Measurements from ENCODE around the gene PLD2.
A peak's percentile ranks its signal among the peaks of the same experiment; 100 is the strongest.

The PLD2 gene, protein sequence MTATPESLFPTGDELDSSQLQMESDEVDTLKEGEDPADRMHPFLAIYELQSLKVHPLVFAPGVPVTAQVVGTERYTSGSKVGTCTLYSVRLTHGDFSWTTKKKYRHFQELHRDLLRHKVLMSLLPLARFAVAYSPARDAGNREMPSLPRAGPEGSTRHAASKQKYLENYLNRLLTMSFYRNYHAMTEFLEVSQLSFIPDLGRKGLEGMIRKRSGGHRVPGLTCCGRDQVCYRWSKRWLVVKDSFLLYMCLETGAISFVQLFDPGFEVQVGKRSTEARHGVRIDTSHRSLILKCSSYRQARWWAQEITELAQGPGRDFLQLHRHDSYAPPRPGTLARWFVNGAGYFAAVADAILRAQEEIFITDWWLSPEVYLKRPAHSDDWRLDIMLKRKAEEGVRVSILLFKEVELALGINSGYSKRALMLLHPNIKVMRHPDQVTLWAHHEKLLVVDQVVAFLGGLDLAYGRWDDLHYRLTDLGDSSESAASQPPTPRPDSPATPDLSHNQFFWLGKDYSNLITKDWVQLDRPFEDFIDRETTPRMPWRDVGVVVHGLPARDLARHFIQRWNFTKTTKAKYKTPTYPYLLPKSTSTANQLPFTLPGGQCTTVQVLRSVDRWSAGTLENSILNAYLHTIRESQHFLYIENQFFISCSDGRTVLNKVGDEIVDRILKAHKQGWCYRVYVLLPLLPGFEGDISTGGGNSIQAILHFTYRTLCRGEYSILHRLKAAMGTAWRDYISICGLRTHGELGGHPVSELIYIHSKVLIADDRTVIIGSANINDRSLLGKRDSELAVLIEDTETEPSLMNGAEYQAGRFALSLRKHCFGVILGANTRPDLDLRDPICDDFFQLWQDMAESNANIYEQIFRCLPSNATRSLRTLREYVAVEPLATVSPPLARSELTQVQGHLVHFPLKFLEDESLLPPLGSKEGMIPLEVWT

DNA sequence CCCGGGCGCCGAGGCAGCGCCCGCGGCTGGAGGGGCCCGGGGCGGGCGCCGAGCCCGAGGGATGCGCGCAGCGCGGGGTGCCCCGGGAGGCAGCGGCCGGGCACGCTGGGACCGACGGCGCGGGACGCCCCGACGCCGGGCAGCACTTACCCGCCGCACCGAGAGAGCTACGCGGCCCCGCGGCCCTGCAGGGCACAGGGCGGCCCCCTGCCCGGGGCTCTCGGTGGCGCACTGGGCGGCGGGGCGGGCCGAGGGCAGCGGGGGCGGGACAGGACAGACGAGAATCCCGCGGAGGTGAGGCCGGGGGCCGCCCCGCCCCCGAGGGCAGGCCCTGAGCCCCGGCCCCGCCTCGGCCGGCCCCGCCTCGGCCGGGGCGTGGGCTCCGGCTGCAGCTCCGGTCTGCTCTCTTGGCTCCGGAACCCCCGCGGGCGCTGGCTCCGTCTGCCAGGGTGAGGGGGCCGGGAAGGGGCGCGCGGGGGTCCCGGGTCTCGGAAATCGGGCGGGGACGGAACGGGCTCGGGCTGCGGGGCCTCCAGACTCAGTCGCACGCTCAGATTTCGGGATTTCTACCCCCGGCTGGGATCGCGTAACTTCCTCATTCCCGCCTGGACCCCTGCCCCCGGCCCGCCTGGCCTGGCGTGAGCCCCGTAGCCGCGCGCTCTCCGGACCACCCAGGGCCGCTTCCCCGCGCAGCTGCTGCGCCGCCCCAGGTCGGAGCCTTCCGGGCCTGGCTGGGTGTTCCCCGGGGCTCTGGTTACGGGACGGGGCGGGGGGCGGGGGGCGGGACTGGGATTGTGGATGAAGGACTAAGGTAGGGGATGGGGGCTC, at the start of gene PLD2:
PLD2 (plus strand) TSS at position 376 of the 828 bp plus-strand sequence. CDS start 621 bp downstream, outside the sequence.
- DNase-seq (ENCODE audit: low spot score) (peak; percentile 95), FAIRE-seq (no peak)

DNA sequence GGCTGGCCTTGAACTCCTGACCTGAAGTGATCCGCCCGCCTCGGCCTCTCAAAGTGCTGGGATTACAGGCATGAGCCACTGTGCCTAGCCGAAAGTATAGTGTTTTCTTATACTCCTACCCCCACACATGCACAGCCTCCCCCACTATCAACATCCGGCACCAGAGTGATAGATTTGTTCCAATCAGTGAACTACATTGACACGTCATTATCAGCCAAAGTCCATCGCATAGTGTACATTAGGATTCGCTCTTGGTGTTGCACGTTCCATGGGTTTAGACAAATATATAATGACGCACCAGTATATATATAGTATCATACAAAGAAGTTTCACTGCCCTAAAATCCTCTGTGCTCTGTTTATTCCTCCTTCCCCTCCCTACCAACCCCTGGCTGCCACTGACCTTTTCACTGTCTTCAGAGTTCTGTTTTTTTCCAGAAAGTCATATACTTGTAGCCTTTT, 47.1 kb upstream of the PLD2 start:
- DNase-seq (ENCODE audit: low spot score) = no peak
- no peak for FAIRE-seq

DNA sequence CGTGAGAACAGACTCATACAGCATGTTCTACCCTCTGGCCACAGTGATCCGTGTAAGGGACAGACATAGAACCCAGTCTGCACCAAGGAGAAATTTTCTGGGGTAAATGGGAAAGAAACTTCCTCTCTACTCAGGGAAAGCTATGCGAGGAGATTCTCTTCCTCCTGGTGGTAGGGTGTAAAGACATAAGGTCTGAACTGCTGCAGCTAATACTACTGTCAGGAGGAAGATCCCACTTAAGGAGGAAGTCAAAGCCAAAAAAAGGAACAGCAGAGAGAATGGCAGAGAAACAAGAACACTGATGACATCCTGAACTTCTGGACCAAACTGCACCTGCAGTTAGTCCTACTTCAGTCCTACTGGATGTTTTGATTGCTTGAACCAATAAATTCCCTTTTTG, 42.4 kb upstream of the PLD2 start:
- FAIRE-seq = no peak
- no peak for DNase-seq (ENCODE audit: low spot score)

DNA sequence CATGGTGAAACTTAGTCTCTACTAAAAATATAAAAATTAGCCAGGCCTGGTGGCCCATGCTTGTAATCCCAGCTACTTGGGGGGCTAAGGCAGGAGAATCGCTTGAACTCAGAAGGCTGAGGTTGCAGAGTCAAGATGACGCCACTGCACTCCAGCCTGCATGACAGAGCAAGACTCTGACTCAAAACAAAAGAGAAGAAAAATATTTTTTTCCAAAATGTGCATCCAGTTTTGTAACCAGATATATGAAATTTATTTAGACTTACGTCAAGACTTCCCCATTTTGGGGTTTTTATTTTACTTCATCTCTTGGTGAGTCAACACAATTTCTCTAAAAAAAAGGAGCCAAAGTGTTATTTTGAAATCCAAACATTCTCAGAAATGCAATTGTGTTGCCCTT, 40.8 kb upstream of the PLD2 start:
- FAIRE-seq (no peak), DNase-seq (ENCODE audit: low spot score) (no peak)

DNA sequence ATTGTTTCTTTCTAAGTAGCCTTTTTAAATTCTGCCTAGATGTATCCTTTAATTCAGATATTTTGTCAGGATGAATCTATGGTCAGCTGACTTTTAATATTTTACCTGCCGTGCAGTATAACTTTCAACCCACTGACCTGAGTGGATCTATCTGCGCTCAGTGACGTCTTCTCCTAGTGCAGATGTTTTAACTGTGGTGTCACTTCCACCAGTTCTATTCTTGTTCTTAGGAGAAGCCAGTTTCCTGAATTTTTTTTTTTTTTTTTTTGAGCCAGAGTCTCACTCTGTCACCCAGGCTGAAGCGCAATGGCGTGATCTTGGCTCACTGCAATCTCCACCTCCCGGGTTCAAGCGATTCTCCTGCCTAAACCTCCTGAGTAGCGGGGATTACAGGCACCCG, 40.2 kb upstream of the PLD2 start:
- DNase-seq (ENCODE audit: low spot score) (no peak), FAIRE-seq (no peak)

DNA sequence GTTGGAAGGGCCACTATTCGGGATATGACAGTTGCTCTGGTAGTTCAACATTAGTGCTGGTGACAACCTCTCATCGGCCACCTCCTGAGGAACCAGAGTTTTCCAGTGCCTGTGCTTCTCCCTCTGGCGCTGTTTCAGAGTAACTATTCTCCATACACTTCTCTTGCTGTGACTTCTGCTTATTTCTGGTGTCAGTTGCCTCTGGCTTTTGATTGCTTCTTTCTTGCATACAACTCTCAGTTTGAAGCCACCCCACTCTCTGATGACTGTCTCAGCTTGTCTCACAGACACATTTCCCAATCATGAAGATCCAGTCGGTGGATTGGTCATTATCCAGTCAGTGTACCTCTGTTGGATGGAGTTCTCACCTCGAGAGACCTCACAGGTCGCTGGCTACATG, 38.7 kb upstream of the PLD2 start:
- FAIRE-seq (no peak), DNase-seq (ENCODE audit: low spot score) (no peak)

DNA sequence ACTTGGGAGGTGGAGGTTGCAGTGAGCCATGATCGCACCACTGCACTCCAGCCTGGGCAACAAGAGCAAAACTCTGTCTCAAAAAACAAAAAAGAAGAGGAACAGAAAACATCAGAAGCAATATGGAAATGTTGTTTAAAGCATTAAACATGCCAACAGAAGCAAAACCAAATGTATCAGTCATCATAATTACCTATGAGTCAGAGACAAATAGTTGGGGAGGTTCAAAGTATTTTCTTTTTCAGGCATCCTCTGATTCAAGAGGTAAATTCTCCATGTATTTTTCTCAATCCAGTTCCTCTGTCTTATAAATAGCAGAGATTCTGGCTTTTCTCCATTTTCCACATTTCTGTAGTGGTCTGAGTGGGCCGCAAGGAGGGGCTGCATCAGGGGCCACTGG, 37.3 kb upstream of the PLD2 start:
- FAIRE-seq (no peak), DNase-seq (ENCODE audit: low spot score) (no peak)

DNA sequence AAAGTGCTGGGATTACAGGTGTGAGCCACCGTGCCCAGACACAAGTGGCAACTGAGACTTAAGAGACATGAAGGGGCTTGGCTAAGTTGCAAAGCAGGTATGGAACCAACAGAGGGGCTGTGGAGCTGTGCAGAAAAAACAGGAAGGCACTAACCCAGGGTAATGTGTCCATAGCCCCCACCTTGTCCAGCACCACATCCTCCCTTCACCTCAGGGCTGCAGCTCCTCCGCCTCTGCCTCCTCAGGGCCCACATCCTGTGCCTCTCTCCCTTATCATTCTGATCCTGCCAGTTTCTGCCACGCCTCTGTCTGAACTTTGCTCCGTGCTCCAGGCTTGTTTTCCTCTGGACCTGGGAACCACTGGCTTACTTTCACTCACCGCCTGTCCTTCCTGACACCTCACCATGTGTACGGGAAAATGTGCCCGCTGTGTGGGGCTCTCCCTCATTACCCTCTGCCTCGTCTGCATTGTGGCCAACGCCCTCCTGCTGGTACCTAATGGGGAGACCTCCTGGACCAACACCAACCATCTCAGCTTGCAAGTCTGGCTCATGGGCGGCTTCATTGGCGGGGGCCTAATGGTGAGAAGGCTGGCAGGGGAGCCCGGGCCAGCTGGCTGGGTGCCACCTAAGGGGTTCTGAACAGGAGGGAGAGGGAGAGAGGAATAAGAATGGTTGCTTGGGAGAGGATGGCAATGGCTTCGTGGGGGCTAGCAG, 35.3 kb upstream of the PLD2 start, which contains the start of gene TM4SF5:
TM4SF5 (plus strand) TSS at position 368 of the 716 bp plus-strand sequence; CDS start at position 405, 37 bp downstream.
- DNase-seq (ENCODE audit: low spot score) = no peak
- no peak for FAIRE-seq

DNA sequence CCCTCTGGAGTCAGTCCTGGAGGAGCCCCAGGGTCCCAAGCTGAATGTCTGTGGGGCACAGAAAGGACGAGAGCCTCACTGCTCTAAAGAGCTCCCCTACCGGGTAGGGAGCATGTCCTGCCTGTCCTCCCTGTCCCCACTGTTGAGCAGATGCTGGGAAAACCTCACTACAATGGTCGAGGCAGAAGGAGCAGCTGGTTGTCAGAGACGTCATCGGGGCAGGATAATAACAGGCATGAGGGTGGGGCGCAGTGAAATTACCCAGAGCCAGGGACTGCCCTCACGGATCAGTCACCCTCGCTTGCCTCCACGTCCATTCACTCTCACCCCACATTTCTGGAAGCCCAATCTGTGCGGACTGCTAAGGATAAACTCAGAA, 34.7 kb upstream of the PLD2 start:
- DNase-seq (ENCODE audit: low spot score) (no peak), FAIRE-seq (no peak)

DNA sequence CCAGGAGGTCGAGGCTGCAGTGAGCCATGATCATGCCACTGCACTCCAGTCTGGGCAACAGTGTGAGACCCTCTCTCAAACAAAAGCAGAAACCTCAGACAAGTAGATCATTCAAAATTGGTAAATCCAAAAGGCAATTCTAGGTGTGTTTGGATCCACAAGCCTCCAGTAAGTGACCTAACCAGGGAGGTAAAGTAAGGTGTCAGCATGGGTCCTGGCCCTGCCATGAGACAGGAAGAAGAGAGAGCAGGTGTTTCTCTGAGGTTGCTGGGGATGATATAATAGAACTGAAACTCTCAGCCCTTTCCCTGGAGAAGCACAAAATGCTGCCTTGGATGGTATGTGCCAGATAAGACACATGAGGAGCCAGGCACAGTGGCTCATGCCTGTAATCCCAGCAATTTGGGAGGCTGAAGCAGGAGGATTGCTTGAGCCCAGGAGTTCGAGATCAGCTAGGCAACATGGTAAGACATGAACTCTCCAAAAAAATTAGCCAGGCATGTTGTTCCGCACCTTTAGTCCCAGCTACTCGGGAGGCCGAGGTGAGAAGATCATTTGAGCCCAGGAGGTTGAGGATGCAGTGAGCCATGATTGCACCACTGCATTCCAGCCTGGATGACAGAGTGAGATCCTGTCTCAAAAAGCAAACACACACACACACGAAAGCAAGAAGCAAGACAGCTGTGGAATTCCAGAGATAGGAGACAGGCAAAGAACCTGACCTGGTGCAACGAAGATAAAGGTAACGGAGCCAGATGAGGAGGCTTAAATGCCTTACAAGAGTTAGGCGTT, 28.8 kb upstream of the PLD2 start:
- FAIRE-seq (no peak), DNase-seq (ENCODE audit: low spot score) (no peak)

DNA sequence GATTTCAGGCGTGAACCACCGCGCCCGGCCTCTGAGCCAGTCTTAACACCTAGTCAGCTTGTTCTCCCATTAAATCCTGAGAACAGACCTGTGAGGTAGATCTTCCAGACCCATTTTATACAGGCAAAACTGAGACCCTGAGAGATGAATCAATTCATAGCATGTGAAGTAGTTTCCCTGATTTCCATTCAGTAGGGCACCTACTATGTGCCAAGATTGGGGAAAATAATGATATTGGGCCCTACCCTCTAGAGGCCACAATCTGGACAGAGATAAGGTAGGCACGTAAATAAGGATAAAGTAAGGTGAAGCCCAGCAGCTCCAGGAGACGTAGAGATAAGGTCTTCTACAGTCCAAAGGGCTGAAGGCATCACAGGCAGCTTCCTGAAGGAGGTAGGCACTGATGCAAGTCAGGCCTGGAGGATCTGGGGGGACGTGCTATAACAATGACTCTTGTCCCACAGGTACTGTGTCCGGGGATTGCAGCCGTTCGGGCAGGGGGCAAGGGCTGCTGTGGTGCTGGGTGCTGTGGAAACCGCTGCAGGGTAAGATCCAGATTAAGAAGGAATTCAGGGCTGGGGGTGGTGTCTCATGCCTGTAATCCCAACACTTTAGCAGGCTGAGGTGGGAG, 26.5 kb upstream of the PLD2 start:
- FAIRE-seq = no peak

DNA sequence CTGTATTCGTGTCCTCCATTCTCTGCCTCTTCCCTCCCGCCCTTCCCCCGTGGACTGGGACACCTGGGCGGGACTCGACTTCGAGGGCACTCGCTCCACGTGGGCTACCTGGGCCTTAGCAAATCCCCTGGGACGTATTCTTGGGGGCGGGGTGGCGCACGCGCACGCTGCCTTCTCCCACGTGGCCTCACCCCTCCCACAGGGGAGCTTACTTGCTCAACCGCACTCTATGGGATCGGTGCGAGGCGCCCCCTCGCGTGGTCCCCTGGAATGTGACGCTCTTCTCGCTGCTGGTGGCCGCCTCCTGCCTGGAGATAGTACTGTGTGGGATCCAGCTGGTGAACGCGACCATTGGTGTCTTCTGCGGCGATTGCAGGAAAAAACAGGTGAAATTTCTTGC, 24.3 kb upstream of the PLD2 start:
- DNase-seq (ENCODE audit: low spot score) = no peak
- FAIRE-seq = no peak

More for the DNA sequence above, 26.5 kb upstream of the PLD2 start:
- DNase-seq (ENCODE audit: low spot score) = no peak

DNA sequence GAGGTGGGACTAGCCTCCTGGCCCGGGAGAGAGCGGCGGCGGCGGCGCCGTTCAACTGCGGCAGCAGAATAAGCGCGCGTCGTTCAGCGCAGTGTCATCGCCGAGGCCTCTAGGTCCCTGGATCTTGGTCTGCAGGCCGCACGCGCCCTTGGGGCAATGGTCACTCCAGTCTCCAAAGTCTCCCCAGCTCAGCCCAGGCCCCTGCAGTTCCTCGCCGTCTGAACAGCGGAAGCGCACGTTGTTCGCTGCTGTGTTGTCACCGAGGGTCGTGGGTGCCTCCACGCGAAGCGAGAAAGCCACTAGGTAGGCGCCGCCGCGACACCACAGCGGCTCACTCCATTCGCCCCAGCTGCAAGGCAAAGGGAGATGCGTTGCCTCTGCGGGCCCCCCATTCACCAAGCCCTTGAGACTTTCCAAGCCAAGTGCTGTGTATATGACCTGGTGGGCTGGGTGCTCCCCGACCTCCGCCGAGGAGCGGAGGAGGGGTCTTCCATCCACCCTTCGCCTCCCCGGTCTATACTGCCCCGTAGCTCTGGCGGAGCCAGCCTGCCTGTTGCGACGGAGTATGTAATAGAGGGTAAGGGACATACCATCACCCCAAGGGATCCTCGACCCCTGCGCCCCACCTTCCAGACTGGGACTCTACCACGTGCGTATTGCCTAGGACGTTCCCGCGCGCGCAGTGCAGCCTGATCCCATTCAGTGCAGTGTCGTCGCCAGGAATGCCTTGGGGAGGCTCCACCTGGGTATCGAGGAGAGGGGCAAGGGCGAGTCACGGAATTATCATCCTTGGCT, 21.4 kb upstream of the PLD2 start:
- DNase-seq (ENCODE audit: low spot score) (no peak), FAIRE-seq (peak; percentile 48)

DNA sequence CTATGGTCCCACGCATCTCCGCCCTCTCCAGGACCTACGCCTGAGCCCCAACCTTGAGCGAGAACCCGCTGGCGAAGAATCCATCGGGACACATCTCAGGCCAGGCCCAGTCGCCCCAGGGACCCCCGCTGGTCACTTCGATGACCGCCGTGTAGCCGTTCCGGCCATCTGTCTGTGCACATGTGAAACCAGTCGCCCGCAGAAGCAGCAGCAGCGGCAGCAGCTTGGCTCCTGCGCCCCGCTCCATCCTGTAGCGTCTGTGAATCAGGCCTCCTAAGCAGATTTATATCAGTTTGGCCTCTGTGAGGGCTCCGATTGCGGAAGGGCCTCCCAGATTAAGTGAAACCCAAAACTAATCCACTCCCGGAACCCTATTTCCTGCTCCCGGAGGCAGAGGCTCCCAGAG, 20.8 kb upstream of the PLD2 start, which contains the start of gene VMO1:
VMO1 (minus strand) TSS at position 259 of the 406 bp plus-strand sequence; CDS start at position 247, 12 bp downstream.
- FAIRE-seq = no peak
- DNase-seq (ENCODE audit: low spot score) = no peak

DNA sequence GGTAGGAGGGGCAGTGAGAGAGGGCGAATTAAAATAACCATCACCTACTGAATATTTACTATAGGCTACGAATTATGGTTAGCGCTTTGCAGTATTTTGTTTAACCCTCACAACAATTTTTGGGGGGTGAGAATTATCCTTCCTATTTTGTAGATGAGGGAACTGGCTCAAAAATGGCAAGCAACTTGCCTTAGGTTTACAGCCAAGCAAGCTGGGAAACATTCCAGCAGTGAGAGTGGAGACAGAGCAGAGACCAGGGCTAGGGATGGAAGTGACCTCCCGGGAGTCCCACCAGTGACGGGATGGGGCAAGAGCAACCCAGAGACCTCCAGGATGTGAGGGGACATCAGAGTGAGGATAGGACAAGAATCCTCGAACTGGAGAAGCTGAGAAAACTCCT, 20.4 kb upstream of the PLD2 start:
- FAIRE-seq = no peak
- DNase-seq (ENCODE audit: low spot score) = no peak

DNA sequence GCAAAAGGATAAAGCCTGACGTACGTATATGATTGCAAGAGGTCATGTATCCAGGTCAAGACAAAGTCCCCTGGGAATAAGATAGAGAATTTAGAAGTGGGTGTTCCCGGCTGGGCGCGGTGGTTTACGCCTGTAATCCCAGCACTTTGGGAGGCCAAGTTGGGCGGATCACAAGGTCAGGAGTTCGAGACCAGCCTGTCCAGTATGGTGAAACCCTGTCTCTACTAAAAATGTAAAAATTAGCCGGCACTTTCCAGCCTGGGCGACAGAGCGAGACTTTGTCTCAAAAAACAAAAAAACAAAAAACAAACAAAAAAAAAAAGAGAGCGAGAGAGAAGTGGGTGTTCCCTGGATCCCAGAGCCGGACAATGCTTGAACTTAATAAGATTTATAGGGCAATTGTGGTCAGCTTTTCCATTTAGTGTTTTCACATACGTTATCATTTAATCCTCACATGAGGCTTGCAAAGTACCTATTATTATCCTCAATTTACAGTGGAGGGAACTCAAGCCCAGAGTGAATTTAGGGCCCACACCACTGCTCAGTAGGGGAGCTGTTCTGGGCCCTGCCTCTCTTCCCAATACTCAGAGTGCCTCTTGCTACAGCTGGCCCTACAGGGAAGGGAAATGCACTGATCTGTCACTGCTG, 18.7 kb upstream of the PLD2 start:
- DNase-seq (ENCODE audit: low spot score) (no peak), FAIRE-seq (no peak)

DNA sequence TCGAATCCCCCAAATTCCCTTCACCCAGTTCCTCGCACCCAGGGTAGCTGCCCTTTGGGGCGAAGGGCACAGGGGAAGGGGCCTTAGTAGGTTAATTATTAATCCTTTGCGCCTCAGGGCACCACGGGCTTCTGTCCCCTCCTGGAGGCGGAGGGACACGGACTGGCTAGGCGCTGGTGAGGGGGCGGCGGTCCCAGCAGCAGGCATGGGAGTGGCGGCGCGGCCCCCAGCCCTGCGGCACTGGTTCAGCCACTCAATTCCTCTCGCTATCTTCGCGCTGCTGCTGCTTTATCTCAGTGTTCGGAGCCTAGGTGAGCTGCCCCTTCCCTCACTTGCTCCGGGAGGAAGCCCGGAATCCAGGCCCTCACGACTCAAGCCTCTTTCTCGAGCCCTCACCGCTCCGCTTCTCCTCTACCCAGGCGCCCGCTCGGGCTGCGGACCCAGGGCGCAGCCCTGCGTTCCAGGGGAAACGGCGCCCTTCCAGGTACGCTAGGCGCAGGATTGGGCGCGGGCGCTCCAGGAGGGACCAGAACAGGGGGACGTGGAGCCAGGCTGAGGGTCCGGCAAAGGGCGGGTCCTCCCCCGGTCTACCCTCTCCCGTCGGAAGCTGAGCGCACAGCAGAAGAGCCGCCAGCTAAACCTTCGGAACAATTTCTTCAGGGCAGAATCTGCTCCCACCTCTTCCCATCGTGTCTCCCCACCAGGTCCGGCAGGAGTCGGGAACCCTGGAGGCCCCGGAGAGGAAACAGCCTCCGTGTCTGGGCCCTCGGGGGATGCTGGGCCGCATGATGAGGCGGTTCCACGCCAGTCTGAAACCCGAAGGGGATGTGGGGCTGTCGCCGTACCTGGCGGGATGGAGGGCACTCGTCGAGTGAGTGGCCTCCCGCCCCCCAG, 17.9 kb upstream of the PLD2 start, which contains the start of gene GLTPD2:
GLTPD2 (plus strand) TSS at position 158 of the 894 bp plus-strand sequence; CDS start at position 206, 48 bp downstream.
- no peak for DNase-seq (ENCODE audit: low spot score)
- no peak for FAIRE-seq
